Thymus (tissue), 14 donors: Measurements from ENCODE around the gene FBN2. TPM values are rescaled to one million over a fixed set of nuclear protein-coding genes. Genes with fewer than 3 reads are reported as not detected.
A peak's percentile ranks its signal among the peaks of the same experiment; 100 is the strongest.

Experiments used
- DNase-seq, 9 donors: peaks; one replicate each; pipeline ENCODE4 v3.0.0-alpha.2; 2013; ENCODE audit warnings: low spot score in 9 of 9, low read depth in 6 of 9, missing footprints in 1 of 9
- H3K27ac ChIP-seq, 2 donors: one replicate each; pipeline ENCODE4 v1.5.1; 2013; ENCODE audit warnings: control low read depth in 1 of 2, low read depth in 1 of 2, low read length in 1 of 2, mild to moderate bottlenecking in 1 of 2, moderate library complexity in 1 of 2
- H3K27me3 ChIP-seq, 2 donors: one replicate each; pipeline ENCODE4 v1.5.1; 2013; ENCODE audit warnings: low read length in 1 of 2; ENCODE audit not compliant: control insufficient read depth in 2 of 2, insufficient read depth in 1 of 2
- H3K36me3 ChIP-seq, 2 donors: one replicate each; pipeline ENCODE4 v1.5.1; 2013; ENCODE audit warnings: low read length in 1 of 2, mild to moderate bottlenecking in 1 of 2, moderate library complexity in 1 of 2; ENCODE audit not compliant: control insufficient read depth in 2 of 2, insufficient read depth in 2 of 2
- H3K4me1 ChIP-seq, 2 donors: one replicate each; pipeline ENCODE4 v1.5.1; 2013; ENCODE audit warnings: low read length in 2 of 2; ENCODE audit not compliant: control insufficient read depth in 2 of 2, insufficient read depth in 2 of 2
- H3K4me3 ChIP-seq, 2 donors: one replicate each; pipeline ENCODE4 v1.5.1; 2013; ENCODE audit warnings: low read length in 2 of 2, control low read depth in 1 of 2, mild to moderate bottlenecking in 1 of 2
- H3K9me3 ChIP-seq, 2 donors: one replicate each; pipeline ENCODE4 v1.5.1; 2013; ENCODE audit warnings: low read length in 1 of 2, mild to moderate bottlenecking in 1 of 2; ENCODE audit not compliant: control insufficient read depth in 2 of 2, insufficient read depth in 1 of 2
- WGBS: extraction: QIAGEN DNeasy Blood & Tissue Kit; methylation state at CpG from one replicate; pipeline ENCODE4 v1.1.7; 2013; 5-methylcytosine and 5-hydroxymethylcytosine counted together
- long read RNA-seq, 10 donors: transcript quantifications; one replicate each; lab custom pipeline, GENCODE V29; 2026
- polyA plus RNA-seq: library from polyadenylated mRNA; stranded (reverse); fragments of 200-250 nt; gene quantifications from one replicate; pipeline ENCODE4 v1.2.3, GENCODE V29; 2013
- total RNA-seq: library from RNA; stranded (reverse); fragments of 120-200 nt; gene quantifications from one replicate; pipeline ENCODE4 v1.2.4, GENCODE V29; 2013
- donor health status: healthy.

The FBN2 gene
- total RNA-seq (5.5 TPM), polyA plus RNA-seq (0.23 TPM)
- long read RNA-seq, donor 1, result 0 reads
- long read RNA-seq, donor 2, result 0 reads
- long read RNA-seq, donor 3, full-length matches to known transcripts, result 1 of 1 reads
- long read RNA-seq, donor 3, partial matches to known transcripts, result 0 of 1 reads
- long read RNA-seq, donor 3, other reads (novel, unspliced or antisense), result 0 of 1 reads
- long read RNA-seq, donor 4, result 0 reads
- long read RNA-seq, donor 5, result 0 reads
- long read RNA-seq, donor 6, result 0 reads
- long read RNA-seq, donor 7, result 0 reads
- long read RNA-seq, donor 8, partial matches to known transcripts, result 0 of 1 reads
- long read RNA-seq, donor 8, other reads (novel, unspliced or antisense), result 0 of 1 reads
- long read RNA-seq, donor 9, result 0 reads
- long read RNA-seq, donor 10, result 0 reads

DNA sequence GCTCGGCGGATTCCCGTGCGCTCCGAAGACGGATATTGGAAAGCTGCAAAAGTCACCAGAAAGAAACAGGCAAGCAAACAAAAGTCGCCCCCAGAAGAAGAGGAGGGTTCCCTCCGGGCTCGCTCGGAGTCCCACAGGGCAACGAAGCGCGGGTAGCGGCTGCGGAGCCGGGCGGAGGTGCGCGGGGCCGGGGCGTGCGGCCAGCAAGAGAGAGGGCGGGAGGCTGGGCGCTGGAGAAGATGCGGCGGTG is at the start of gene FBN2:
Gene FBN2 (minus strand): TSS at position 246 of the 250 bp plus-strand sequence. CDS start 642 bp downstream, outside the sequence.
- Histone ChIP-seq H3K27me3 (peaks cover 33 to 49% of the 10 kb centered on the region in 2 donors), H3K27ac (no peak within 1 kb of the TSS), H3K36me3 (no peaks in the 10 kb centered on the region), H3K4me3 (peak within 1 kb of the TSS; percentile 26 to 31), H3K9me3 (peaks cover 3 to 9% of the 10 kb centered on the region in 2 donors), H3K4me1 (peaks cover 0 to 15% of the 10 kb centered on the region in 2 donors)
- WGBS, result 2% methylated on average over 26 of the region's 26 CpGs
- no peak for DNase-seq

DNA sequence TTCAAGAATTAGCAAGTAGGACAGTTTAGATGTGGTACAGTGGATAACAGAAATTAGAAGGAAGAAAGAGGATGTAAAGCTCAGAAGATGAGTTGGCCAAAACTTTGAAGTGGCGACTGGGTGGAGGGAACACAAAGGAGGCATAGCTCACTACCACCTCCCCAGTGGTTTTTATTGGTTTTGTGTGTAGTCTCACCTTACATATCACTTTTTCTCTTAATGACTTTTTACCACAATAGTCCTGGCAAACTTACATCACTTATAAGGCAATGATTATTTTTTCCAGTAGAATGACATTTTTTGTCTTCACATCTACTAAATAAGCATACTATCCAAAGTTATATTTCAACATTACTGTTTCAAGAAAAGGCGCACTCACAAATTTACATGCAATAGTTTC is 49.2 kb upstream of the FBN2 start:
- H3K36me3 ChIP-seq, result no peaks in the 10 kb centered on the region
- no peak overlapping the region for H3K27ac ChIP-seq
- H3K4me3 ChIP-seq, result no peak overlapping the region
- WGBS, result 95% methylated on average over 2 of the region's 2 CpGs
- no peaks in the 10 kb centered on the region for H3K27me3 ChIP-seq
- no peaks in the 10 kb centered on the region for H3K9me3 ChIP-seq
- no peak for DNase-seq
- no peaks in the 10 kb centered on the region for H3K4me1 ChIP-seq

DNA sequence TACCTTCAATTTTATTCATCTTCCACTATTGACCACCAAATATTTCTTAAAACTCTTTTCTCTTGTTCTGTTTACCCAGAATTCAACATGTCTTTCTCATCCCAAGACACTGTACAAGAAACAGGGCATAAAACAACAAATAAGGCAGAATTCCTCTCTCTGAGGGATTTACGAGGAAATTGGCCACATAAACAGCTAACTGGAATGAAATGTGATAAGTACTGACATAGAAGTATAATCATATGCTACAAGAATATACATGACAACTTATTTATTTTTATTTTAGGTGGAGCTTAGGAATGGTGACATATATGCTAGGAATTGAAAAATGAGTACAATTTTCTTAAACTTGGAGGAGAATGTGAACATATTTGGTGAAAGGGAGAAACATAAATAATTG is 48.8 kb upstream of the FBN2 start:
- H3K27ac ChIP-seq, result no peak overlapping the region
- WGBS, result 81% methylated on average over 1 of the region's 1 CpG

DNA sequence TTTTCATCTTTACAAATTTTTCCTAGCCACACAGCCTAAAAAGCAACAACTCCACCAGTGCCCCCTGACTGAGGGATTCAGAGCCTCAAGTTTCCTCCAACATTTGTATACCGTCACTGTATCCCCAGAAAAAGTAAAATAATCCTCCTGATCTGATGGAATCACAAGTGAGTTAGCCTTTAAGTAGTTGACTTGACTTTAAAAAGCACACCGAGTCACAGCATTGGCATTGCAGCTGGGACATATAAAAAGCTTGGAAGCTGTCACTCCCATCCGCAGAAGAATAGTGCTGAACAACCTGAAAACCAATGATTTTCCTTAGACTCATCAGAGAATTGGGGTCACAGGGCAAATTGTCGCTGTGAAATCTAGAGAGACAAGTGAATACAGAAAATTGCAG is 41.6 kb upstream of the FBN2 start:
- no peaks in the 10 kb centered on the region for H3K4me1 ChIP-seq
- H3K27ac ChIP-seq, result no peak overlapping the region
- no peaks in the 10 kb centered on the region for H3K9me3 ChIP-seq
- WGBS, result 89% methylated on average over 4 of the region's 4 CpGs
- DNase-seq, result no peak
- no peaks in the 10 kb centered on the region for H3K27me3 ChIP-seq
- no peaks in the 10 kb centered on the region for H3K36me3 ChIP-seq
- no peak overlapping the region for H3K4me3 ChIP-seq

More for the DNA sequence above, 48.8 kb upstream of the FBN2 start:
- Histone ChIP-seq H3K36me3 (no peaks in the 10 kb centered on the region), H3K4me3 (no peak overlapping the region), H3K4me1 (no peaks in the 10 kb centered on the region), H3K9me3 (no peaks in the 10 kb centered on the region), H3K27me3 (no peaks in the 10 kb centered on the region)
- DNase-seq, result no peak

DNA sequence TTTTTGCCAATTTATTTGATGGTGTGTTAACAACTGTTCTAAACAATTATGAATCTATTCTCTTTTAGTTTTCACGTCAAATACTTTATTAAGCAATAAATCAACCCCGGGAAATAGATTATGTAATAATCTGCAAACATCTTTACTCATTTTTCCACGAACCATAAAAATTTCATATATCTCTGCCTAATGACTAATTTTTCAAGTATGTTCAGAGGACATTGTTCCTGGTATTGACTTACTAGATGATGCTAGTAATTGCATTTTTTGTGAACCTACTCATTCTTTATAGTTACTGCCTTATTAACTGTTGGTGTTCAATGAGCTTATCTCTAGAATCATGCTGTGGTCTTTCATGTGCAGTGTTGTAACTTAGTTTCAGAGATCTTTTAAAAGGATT is 41.0 kb upstream of the FBN2 start:
- no peaks in the 10 kb centered on the region for H3K27me3 ChIP-seq
- H3K9me3 ChIP-seq, result no peaks in the 10 kb centered on the region
- WGBS, result 92% methylated on average over 3 of the region's 3 CpGs
- no peak for DNase-seq
- no peak overlapping the region for H3K4me3 ChIP-seq
- H3K27ac ChIP-seq, result no peak overlapping the region
- H3K4me1 ChIP-seq, result no peaks in the 10 kb centered on the region
- H3K36me3 ChIP-seq, result no peaks in the 10 kb centered on the region

DNA sequence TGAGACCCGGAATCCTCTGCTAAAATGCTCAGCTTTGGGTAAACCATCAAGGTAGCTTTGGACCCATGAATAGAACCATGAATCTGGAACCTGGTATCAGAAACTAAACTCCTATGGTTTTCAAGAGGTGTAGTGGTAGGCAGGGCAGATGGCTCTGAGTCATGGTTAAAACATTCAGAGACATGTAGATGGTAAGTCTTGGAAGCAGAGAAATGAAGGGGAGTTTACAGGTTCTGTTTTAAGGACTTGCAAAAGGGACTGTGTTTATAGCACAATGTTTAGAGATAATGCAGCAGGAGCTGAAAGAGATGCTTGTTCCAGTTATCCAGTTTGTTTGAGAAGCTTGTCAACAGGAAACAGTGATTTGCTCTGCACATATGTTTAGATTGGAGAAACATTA is 36.0 kb upstream of the FBN2 start:
- no peak overlapping the region for H3K27ac ChIP-seq
- no peak overlapping the region for H3K4me3 ChIP-seq
- H3K27me3 ChIP-seq, result no peaks in the 10 kb centered on the region
- H3K36me3 ChIP-seq, result no peaks in the 10 kb centered on the region
- 91% methylated on average over 1 of the region's 1 CpG for WGBS
- H3K9me3 ChIP-seq, result no peaks in the 10 kb centered on the region
- no peaks in the 10 kb centered on the region for H3K4me1 ChIP-seq
- DNase-seq, result no peak

DNA sequence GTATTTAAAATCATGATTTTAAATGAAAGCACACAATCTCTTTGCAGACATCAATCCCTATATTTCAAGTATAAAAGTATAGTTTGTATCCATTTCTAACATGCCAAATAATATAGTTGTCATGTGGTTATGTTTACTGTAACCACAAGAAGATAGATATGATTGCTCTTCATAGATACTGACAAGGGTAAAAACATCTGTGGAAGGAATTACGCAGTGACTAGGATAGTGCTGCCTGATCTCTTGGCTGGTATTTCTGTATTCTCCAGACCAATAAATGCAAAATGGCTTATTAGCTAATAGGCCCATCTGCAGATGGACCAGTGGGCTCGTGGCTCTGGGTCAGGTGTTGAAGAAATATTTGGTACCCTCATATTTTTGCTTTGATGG is 34.9 kb upstream of the FBN2 start:
- no peak for DNase-seq
- Histone ChIP-seq H3K27ac (no peak overlapping the region), H3K9me3 (no peaks in the 10 kb centered on the region), H3K4me3 (no peak overlapping the region), H3K27me3 (no peaks in the 10 kb centered on the region), H3K4me1 (no peaks in the 10 kb centered on the region), H3K36me3 (no peaks in the 10 kb centered on the region)
- 93% methylated on average over 2 of the region's 2 CpGs for WGBS

DNA sequence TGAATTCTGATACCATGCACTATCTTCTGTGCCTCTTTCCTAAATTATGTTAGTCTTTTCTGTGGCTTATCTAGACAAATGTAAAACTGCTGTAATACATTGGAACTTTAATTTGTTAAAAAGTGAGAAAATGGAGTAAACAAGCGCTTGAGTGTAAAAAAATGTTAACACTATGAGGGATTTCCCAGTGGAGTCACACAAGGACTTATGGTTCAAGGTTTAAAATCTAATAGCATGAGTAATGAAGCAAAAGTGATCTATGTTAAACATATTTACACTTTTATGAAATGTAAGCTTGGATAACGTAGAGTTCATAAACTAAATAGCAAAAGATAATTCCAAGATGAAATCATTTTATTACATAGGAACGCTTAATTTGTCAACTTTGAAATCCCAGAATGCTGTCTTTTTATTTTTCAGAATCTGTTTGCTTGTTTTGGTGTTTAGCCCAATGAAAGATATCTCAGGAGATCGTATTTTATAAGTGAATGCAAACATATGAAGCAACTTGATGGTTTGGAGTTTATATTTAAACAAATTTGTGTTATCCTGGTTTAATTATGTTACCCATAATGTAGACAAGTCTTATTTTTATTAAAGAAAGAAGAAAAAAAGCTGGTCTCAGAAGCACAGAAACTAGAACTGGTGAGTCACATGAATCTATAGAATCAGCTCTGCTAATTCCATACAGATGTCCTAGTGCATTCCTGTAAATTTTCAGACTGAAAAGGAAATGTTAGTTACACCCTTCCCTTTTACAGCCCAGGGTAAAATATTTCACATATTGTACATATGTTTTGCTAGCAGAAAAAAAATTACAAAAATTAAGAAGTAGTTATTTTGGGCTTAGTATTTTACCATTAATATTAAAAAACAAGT is 34.2 kb upstream of the FBN2 start:
- Histone ChIP-seq H3K36me3 (no peaks in the 10 kb centered on the region), H3K27me3 (no peaks in the 10 kb centered on the region), H3K4me3 (no peak overlapping the region), H3K4me1 (no peaks in the 10 kb centered on the region), H3K9me3 (no peaks in the 10 kb centered on the region), H3K27ac (no peak overlapping the region)
- no peak for DNase-seq
- WGBS, result 93% methylated on average over 4 of the region's 4 CpGs

DNA sequence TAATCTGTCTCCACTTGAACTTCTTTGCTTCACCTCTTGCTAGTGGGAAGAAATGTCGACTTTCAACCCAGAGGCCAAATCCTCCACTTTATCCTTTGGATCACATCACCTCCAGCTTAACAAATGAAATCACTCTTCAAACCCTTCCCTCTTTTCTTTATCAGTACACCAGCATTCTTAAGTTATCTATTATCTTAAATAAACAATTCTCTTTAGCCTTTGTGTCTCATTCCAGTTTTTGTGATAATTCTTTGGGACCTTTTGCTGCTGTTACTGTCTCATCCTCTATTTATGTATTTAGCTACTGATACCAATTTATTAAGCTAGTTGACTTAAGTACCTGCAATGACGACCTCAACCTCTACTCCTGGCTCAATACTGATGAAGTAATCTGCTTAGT is 28.1 kb upstream of the FBN2 start:
- H3K4me1 ChIP-seq, result no peaks in the 10 kb centered on the region
- H3K27ac ChIP-seq, result no peak overlapping the region
- DNase-seq, result no peak
- no peaks in the 10 kb centered on the region for H3K36me3 ChIP-seq
- no peaks in the 10 kb centered on the region for H3K27me3 ChIP-seq
- 84% methylated on average over 2 of the region's 2 CpGs for WGBS
- H3K4me3 ChIP-seq, result no peak overlapping the region
- no peaks in the 10 kb centered on the region for H3K9me3 ChIP-seq
